Retinal pigment epithelial cell (primary cell): Measurements from ENCODE around the gene GALNT9.
A peak's percentile ranks its signal among the peaks of the same experiment; 100 is the strongest.

Source experiments
- DNase-seq: peaks from one replicate; pipeline ENCODE4 v3.0.0-alpha.2; 2010; ENCODE audit warnings: low read depth
- H3K4me3 ChIP-seq: 2 replicates; pipeline ENCODE4 v1.5.1; 2011; ENCODE audit warnings: mild to moderate bottlenecking, low read length, control low read depth, moderate library complexity
- TF ChIP-seq, protein P1 (sequence below): conservative IDR thresholded peaks from 2 replicates; pipeline ENCODE4 v1.5.1; 2011; ENCODE audit warnings: low read depth, low read length, control low read depth, inconsistent platforms

GALNT9 gene

DNA sequence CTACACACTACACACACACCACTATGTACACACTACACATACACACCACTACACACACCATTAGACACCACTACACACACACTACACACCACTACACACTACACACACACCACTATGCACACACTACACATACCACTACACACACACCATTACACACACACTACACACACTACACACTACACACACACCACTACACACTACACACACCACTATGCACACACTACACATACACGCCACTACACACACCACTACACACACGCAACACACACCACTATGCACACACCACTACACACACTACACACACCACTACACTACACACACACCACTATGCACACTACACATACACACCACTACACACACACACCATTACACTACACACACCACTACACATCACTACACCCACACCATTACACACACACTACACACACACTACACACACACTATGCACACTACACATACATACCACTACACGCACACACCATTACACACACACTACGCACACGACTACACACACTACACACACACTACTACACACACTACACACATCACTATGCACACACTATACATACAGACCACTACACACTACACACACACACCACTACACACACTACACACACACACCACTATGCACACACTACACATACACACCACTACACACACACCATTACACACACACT is 171.5 kb downstream of the GALNT9 start:
- H3K4me3 ChIP-seq, result no peak overlapping the region
- DNase-seq, result no peak
- TF ChIP-seq, protein P1, sequence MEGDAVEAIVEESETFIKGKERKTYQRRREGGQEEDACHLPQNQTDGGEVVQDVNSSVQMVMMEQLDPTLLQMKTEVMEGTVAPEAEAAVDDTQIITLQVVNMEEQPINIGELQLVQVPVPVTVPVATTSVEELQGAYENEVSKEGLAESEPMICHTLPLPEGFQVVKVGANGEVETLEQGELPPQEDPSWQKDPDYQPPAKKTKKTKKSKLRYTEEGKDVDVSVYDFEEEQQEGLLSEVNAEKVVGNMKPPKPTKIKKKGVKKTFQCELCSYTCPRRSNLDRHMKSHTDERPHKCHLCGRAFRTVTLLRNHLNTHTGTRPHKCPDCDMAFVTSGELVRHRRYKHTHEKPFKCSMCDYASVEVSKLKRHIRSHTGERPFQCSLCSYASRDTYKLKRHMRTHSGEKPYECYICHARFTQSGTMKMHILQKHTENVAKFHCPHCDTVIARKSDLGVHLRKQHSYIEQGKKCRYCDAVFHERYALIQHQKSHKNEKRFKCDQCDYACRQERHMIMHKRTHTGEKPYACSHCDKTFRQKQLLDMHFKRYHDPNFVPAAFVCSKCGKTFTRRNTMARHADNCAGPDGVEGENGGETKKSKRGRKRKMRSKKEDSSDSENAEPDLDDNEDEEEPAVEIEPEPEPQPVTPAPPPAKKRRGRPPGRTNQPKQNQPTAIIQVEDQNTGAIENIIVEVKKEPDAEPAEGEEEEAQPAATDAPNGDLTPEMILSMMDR, result no peak

DNA sequence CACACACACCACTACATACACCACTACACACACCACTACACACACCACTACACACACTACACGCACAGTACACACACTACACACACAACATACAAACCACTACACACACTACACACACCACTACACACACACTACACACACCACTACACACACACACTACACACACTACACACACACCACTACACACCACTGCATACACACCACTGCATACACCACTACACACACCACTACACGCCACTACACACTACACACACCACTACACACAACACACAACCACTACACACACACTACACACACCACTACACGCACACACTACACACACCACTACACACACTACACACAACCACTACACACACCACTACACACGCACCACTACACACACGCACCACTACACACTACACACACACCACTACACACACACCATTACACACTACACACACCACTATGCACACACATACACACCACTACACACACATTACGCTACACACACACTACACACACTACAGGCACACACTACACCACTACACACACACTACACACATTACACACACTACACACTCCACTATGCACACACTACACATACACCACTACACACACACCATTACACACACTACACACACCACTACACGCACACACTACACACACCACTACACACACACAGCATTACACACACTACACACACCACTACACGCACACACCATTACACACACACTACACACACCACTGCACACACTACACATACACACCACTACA is 172.6 kb downstream of the GALNT9 start:
- no peak overlapping the region for H3K4me3 ChIP-seq
- TF ChIP-seq, protein P1, result no peak
- DNase-seq, result no peak

DNA sequence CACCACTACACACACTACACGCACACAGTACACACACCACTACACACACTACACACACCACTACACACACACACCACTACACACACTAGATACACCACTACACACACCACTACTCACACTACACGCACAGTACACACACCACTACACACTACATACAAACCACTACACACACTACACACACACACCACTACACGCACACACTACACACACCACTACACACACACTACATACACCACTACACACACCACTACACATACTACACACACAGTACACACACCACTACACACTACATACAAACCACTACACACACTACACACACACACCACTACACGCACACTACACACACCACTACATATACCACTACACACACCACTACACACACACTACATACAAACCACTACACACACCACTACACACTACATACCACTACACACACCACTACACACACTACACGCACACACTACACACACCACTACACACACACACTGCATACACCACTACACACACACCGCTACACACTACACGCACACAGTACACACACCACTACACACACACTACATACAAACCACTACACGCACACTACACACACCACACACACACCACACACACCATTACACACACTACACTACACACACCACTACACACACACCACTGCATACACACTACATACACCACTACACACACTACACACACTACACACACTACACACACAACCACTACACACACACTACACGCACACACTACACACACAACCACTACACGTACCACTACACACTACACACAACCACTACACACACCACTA is 173.4 kb downstream of the GALNT9 start:
- TF ChIP-seq, protein P1, result no peak
- H3K4me3 ChIP-seq, result no peak overlapping the region
- no peak for DNase-seq

DNA sequence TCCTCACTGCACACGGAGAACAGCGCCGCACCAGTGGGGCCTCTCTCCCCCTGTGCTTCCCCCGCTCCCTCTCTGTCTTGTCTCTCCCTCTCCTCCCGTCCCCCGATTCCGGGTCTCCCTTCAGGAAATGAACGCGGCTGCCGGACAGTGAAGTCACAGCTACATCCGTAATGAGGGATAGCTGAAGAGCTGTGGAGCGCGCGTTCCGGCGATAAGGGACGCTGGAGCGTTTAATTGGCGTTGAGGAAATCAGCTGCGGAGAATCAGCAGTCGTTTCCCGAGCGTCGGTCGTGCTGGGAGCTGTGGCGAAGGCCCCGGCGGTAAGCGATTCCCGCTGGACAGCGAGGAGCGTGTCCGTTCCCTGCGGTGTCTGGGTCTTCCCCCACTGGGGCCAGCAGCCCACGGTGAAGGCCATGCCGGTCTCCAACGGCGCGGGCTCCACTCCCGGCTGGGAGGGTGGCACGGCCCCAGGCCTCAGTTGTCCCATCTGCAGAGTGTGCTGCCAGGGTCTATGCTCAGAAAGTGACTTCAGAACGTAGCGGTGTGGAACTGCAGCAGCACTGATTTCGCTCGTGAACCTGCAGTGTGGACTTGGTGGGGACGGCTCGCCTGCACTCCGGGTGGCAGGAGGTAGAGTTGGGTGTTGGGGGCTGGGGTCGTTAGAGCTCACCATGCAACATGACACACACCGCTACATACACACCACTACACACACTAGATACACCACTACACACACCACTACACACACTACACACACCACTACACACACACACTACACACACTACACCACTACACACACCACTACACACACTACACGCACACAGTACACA is 174.2 kb downstream of the GALNT9 start:
- TF ChIP-seq, protein P1, result no peak
- no peak overlapping the region for H3K4me3 ChIP-seq
- DNase-seq, result no peak

DNA sequence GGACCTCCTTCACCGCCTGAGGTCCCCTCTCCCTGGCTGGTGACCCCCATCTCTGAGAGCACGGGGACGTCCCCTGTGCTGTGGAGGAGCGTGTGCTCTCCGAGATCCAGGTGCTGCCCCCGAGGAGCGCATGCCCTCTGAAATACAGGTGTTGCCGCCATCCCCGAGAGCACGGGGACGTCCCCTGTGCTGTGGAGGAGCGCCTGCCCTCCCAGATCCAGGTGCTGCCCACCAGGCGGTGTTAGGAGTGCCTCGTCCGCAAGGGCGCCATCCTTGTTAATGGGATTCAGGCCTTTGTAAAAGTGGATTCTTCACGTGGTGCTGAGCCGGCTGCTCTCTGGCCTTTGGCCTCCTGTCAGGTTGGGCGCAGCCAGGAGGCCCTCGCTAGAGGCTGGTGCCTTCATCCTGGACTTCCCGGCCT is 175.0 kb downstream of the GALNT9 start:
- TF ChIP-seq, protein P1, result no peak
- no peak for DNase-seq
- no peak overlapping the region for H3K4me3 ChIP-seq

DNA sequence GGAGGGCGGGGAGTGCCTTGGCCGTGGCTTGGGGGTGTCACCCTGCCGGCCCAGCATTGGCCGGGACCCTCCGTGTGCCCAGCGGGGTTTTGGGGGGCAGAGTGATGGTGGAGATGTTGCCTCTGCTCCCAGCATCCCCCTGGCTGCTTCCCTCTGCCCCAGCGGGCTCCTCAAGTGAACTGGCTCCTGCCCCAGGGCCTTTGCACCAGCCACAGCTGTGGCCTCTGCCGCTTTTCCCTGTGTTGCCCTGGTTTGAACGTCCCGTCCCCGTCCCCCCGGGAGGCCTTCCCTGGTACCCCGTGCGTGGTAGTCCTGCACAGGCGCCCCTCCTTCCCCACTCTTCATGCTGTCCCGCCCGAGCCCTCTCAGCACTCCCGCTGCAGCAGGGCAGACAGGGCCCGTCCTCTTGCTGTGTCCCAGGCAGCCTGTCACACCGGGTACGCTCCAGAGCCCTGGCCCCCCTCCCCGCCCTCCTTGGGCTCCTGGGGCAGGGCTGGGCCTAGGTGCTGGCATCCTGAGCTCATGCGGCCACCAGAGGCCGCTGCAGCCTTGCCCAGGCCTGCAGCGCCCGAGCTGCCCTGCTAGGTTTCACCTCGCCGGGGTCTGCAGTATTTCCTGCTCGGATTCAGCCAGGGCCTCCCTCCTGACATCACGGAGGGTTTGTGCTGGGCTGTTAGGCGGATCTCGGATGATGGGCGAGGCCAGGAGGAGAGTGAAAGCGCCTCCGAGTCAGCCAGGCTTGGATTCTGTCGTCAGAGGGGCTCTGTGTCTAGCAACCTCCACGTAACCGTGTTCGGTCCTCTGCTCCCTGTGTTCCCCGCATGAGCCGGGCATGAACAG is 175.7 kb downstream of the GALNT9 start:
- TF ChIP-seq, protein P1, result peak; percentile 93
- DNase-seq, result peak; percentile 32
- H3K4me3 ChIP-seq, result no peak overlapping the region
